ENCODE measurements around the gene MAGI2. TPM values are rescaled to one million over a fixed set of nuclear protein-coding genes. Genes with fewer than 3 reads are reported as not detected.

The MAGI2 gene
- total and polyA plus RNA-seq, 2 experiments from 2014 or later, result 3.5 to 4.1 TPM

DNA sequence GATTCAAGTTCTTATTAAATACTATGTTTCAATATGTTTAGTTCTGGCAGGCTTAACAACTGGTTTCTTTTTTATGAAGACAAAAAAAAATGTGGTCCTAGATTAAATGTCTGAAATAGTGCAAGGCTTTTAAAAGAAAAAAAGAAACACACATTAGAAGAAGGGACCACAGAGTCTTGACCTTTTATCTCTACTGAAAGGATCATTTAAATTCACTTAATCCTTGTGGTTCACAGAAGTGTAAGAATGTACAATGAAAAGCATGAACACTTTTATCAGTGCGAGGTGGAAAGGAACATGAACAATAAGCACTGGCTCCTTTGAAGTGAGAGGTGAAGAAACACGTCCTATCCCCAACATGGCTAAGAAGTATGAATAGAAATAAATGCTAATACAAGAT lies 765.1 kb downstream of the MAGI2 start:
- no peaks in the 10 kb centered on the region for H3K9me3 ChIP-seq (ENCODE audit: low read depth)
- TF ChIP-seq EZH2phosphoT487 (IDR thresholded peaks at IDR 0.05; ENCODE audit: insufficient read depth, low read depth) (no peak), EZH2 (IDR thresholded peaks at IDR 0.05; ENCODE audit: insufficient read depth, poor library complexity, severe bottlenecking) (no peak)
- no peak overlapping the region for H3K27ac ChIP-seq
- DNase-seq, result no peak
- no peaks in the 10 kb centered on the region for H3F3A ChIP-seq (ENCODE audit: insufficient read depth)
- no peak overlapping the region for H3K9ac ChIP-seq
- H3K4me1 ChIP-seq (ENCODE audit: insufficient read depth), result peaks cover 6% of the 10 kb centered on the region; the same call in 1 of the 2 replicates
- H3K79me2 ChIP-seq (ENCODE audit: insufficient read depth), result no peaks in the 10 kb centered on the region
- H3K9me2 ChIP-seq (ENCODE audit: insufficient read depth), result no peaks in the 10 kb centered on the region
- 95 to 97% methylated on average over 2 of the region's 2 CpGs for WGBS, 2 experiments (ENCODE audit: low coverage in 1 of 2, low lambda C conversion rate in 2 of 2, missing lambda C conversion rate in 2 of 2)
- in situ Hi-C loops (cut with MboI), result no loop called here
- H4K20me1 ChIP-seq (ENCODE audit: insufficient read depth), result no peaks in the 10 kb centered on the region
- no peak overlapping the region for H3K4me3 ChIP-seq
- no peaks in the 10 kb centered on the region for H3K27me3 ChIP-seq (replicated peaks; ENCODE audit: insufficient read depth)
- H3K36me3 ChIP-seq (ENCODE audit: low read depth), result no peaks in the 10 kb centered on the region
- H2AFZ ChIP-seq, result no peak overlapping the region
- H3K4me2 ChIP-seq (ENCODE audit: unreplicated experiment), result no peak overlapping the region

GRCh38 chr7:78686189-78686588 lies 767.3 kb downstream of the MAGI2 start:
- Histone ChIP-seq H3K4me2 (ENCODE audit: unreplicated experiment) (no peak overlapping the region), H3K4me1 (ENCODE audit: insufficient read depth) (peaks cover 6% of the 10 kb centered on the region; the same call in 1 of the 2 replicates), H3K4me3 (no peak overlapping the region), H3K27ac (no peak overlapping the region), H3K9me3 (ENCODE audit: low read depth) (no peaks in the 10 kb centered on the region), H3F3A (ENCODE audit: insufficient read depth) (no peaks in the 10 kb centered on the region), H3K9ac (no peak overlapping the region), H3K9me2 (ENCODE audit: insufficient read depth) (no peaks in the 10 kb centered on the region), H3K27me3 (replicated peaks; ENCODE audit: insufficient read depth) (no peaks in the 10 kb centered on the region), H3K79me2 (ENCODE audit: insufficient read depth) (no peaks in the 10 kb centered on the region), H4K20me1 (ENCODE audit: insufficient read depth) (no peaks in the 10 kb centered on the region), H3K36me3 (ENCODE audit: low read depth) (no peaks in the 10 kb centered on the region), H2AFZ (no peak overlapping the region)
- WGBS, 2 experiments (ENCODE audit: low coverage in 1 of 2, low lambda C conversion rate in 2 of 2, missing lambda C conversion rate in 2 of 2), result 86% methylated on average over 6 of the region's 6 CpGs
- no peak for TF ChIP-seq EZH2 (IDR thresholded peaks at IDR 0.05; ENCODE audit: insufficient read depth, poor library complexity, severe bottlenecking)
- no peak for TF ChIP-seq EZH2phosphoT487 (IDR thresholded peaks at IDR 0.05; ENCODE audit: insufficient read depth, low read depth)
- in situ Hi-C loops (cut with MboI), result no loop called here
- DNase-seq, result no peak

- Histone ChIP-seq H3K4me2 (ENCODE audit: unreplicated experiment) (no peak overlapping the region), H3K4me3 (no peak overlapping the region), H3K4me1 (ENCODE audit: insufficient read depth) (no peaks in the 10 kb centered on the region), H3K9me2 (ENCODE audit: insufficient read depth) (no peaks in the 10 kb centered on the region), H3K9me3 (ENCODE audit: low read depth) (no peaks in the 10 kb centered on the region), H4K20me1 (ENCODE audit: insufficient read depth) (no peaks in the 10 kb centered on the region), H3K36me3 (ENCODE audit: low read depth) (no peaks in the 10 kb centered on the region), H3K27me3 (replicated peaks; ENCODE audit: insufficient read depth) (no peaks in the 10 kb centered on the region), H3K79me2 (ENCODE audit: insufficient read depth) (no peaks in the 10 kb centered on the region), H3F3A (ENCODE audit: insufficient read depth) (no peaks in the 10 kb centered on the region), H2AFZ (no peak overlapping the region), H3K27ac (no peak overlapping the region), H3K9ac (no peak overlapping the region)
- no peak for TF ChIP-seq EZH2phosphoT487 (IDR thresholded peaks at IDR 0.05; ENCODE audit: insufficient read depth, low read depth)
- TF ChIP-seq EZH2 (IDR thresholded peaks at IDR 0.05; ENCODE audit: insufficient read depth, poor library complexity, severe bottlenecking), result no peak
- in situ Hi-C loops (cut with MboI), result no loop called here
- DNase-seq, result no peak
- 34 to 47% methylated on average over 1 of the region's 1 CpG for WGBS, 2 experiments (ENCODE audit: low coverage in 1 of 2, low lambda C conversion rate in 2 of 2, missing lambda C conversion rate in 2 of 2)
Measured at GRCh38 chr7:78684201-78684600, 769.3 kb downstream of the MAGI2 start.

DNA sequence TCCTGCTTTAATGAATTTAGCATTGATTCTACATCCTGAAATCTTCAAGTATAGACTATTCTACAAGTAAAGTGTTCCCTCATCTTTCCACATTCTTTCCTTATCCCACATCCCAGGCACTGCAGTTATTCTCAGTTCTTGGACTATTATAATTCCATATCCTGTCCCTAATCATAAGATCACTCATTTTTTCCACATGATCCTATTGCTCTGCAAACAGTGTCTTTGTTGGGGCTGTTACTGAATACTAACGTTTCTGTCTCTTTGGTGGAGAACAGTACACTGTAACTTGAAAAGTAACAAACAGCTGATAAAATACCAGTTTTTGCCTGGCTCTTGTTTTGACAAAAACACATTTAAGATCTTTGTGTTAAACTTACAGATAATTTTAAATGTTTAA lies 769.9 kb downstream of the MAGI2 start:
- Histone ChIP-seq H3K4me1 (ENCODE audit: insufficient read depth) (no peaks in the 10 kb centered on the region), H3K9ac (no peak overlapping the region), H4K20me1 (ENCODE audit: insufficient read depth) (no peaks in the 10 kb centered on the region), H3K36me3 (ENCODE audit: low read depth) (no peaks in the 10 kb centered on the region), H3K4me3 (no peak overlapping the region), H3K27ac (no peak overlapping the region), H2AFZ (no peak overlapping the region), H3F3A (ENCODE audit: insufficient read depth) (no peaks in the 10 kb centered on the region), H3K9me3 (ENCODE audit: low read depth) (no peaks in the 10 kb centered on the region), H3K4me2 (ENCODE audit: unreplicated experiment) (no peak overlapping the region), H3K9me2 (ENCODE audit: insufficient read depth) (no peaks in the 10 kb centered on the region), H3K79me2 (ENCODE audit: insufficient read depth) (no peaks in the 10 kb centered on the region), H3K27me3 (replicated peaks; ENCODE audit: insufficient read depth) (no peaks in the 10 kb centered on the region)
- in situ Hi-C loops (cut with MboI), result no loop called here
- TF ChIP-seq EZH2 (IDR thresholded peaks at IDR 0.05; ENCODE audit: insufficient read depth, poor library complexity, severe bottlenecking), result no peak
- no peak for TF ChIP-seq EZH2phosphoT487 (IDR thresholded peaks at IDR 0.05; ENCODE audit: insufficient read depth, low read depth)
- 16 to 17% methylated on average over 1 of the region's 1 CpG for WGBS, 2 experiments (ENCODE audit: low coverage in 1 of 2, low lambda C conversion rate in 2 of 2, missing lambda C conversion rate in 2 of 2)
- DNase-seq, result no peak
